Neural cell (in vitro differentiated cells): Measurements from ENCODE around the gene ELMO1. TPM values are rescaled to one million over a fixed set of nuclear protein-coding genes. Genes with fewer than 3 reads are reported as not detected.

ENCODE experiments used
- H2AFZ ChIP-seq: fragments of 200-600, 300-800 bp; sonication (generic), shearing (Covaris generic); 2 replicates; pipeline ENCODE4 v1.6.0; 2014; ENCODE audit warnings: low read depth, mild to moderate bottlenecking, antibody characterized with exemption, low read length, moderate library complexity
- H3F3A ChIP-seq: fragments of 200-600 bp; shearing (Covaris generic); 2 replicates; pipeline ENCODE4 v1.6.1; 2016; ENCODE audit warnings: mild to moderate bottlenecking, moderate library complexity, mixed read lengths, antibody characterized with exemption, low read length; ENCODE audit not compliant: insufficient read depth, poor library complexity, severe bottlenecking
- H3K27ac ChIP-seq: fragments of 200-600, 300-800 bp; sonication (generic), shearing (Covaris generic); 2 replicates; pipeline ENCODE4 v1.5.1; 2014; ENCODE audit warnings: mild to moderate bottlenecking, low read length, moderate library complexity
- H3K27me3 ChIP-seq: fragments of 300-800, 200-600 bp; sonication (generic), shearing (Covaris generic); 2 replicates; pipeline ENCODE4 v1.6.0; 2014; ENCODE audit warnings: mild to moderate bottlenecking, low read depth, low read length, moderate library complexity; ENCODE audit not compliant: insufficient read depth
- H3K36me3 ChIP-seq: fragments of 300-800, 200-600 bp; sonication (generic), shearing (Covaris generic); 2 replicates; pipeline ENCODE4 v1.5.1; 2014; ENCODE audit warnings: mild to moderate bottlenecking, antibody characterized with exemption, low read length, moderate library complexity; ENCODE audit not compliant: insufficient read depth
- H3K4me2 ChIP-seq: fragments of 300-800, 200-600 bp; sonication (generic), shearing (Covaris generic); 2 replicates; pipeline ENCODE4 v1.6.0; 2014; ENCODE audit warnings: mild to moderate bottlenecking, low read length
- H3K4me3 ChIP-seq: fragments of 300-800, 200-600 bp; sonication (generic), shearing (Covaris generic); 2 replicates; pipeline ENCODE4 v1.5.1; 2014; ENCODE audit warnings: mild to moderate bottlenecking, low read length, moderate library complexity
- H3K79me2 ChIP-seq: fragments of 200-600 bp; shearing (Covaris generic); replicated peaks from 2 replicates; pipeline ENCODE4 v1.6.0; 2014; ENCODE audit warnings: mild to moderate bottlenecking, low read length, moderate library complexity; ENCODE audit not compliant: insufficient read depth
- H3K9ac ChIP-seq: fragments of 300-800, 200-600 bp; sonication (generic), shearing (Covaris generic); 2 replicates; pipeline ENCODE4 v1.6.1; 2016; ENCODE audit warnings: mild to moderate bottlenecking, low read length, mixed read lengths
- H3K9me2 ChIP-seq: fragments of 200-600 bp; shearing (Covaris generic); 2 replicates; pipeline ENCODE4 v1.6.1; 2016; ENCODE audit warnings: mild to moderate bottlenecking, low read length, mixed read lengths; ENCODE audit not compliant: insufficient read depth
- H3K9me3 ChIP-seq: fragments of 200-600, 300-800 bp; sonication (generic), shearing (Covaris generic); 2 replicates; pipeline ENCODE4 v1.6.1; 2016; ENCODE audit warnings: mild to moderate bottlenecking, mixed run types, low read length, moderate library complexity, mixed read lengths
- H4K20me1 ChIP-seq: fragments of 200-600 bp; shearing (Covaris generic); 2 replicates; pipeline ENCODE4 v1.6.1; 2016; ENCODE audit warnings: mild to moderate bottlenecking, mixed run types; ENCODE audit not compliant: insufficient read depth
- EP300 ChIP-seq: fragments of 450-650 bp; conservative IDR thresholded peaks from 2 replicates; pipeline ENCODE4 v1.6.1; 2014; ENCODE audit warnings: antibody characterized with exemption, mild to moderate bottlenecking, moderate library complexity; ENCODE audit not compliant: poor library complexity, severe bottlenecking
- EZH2 ChIP-seq: fragments of 200-600, 300-800 bp; shearing (Covaris generic), sonication (generic); IDR thresholded peaks from 2 replicates; pipeline ENCODE4 v1.6.1; 2014; ENCODE audit warnings: antibody characterized with exemption, low read length, borderline replicate concordance, mild to moderate bottlenecking; ENCODE audit not compliant: insufficient read depth, poor library complexity, severe bottlenecking
- MXI1 ChIP-seq: fragments of 450-650 bp; conservative IDR thresholded peaks from 2 replicates; pipeline ENCODE4 v1.6.1; 2014; ENCODE audit warnings: antibody characterized with exemption, mild to moderate bottlenecking; ENCODE audit not compliant: poor library complexity, severe bottlenecking
- POLR2AphosphoS5 ChIP-seq: IDR thresholded peaks from 2 replicates; pipeline ENCODE4 v1.6.1; 2012
- RAD21 ChIP-seq: fragments of 450-650 bp; conservative IDR thresholded peaks from 2 replicates; pipeline ENCODE4 v1.6.1; 2014; ENCODE audit warnings: antibody characterized with exemption, mild to moderate bottlenecking, moderate library complexity
- SMC3 ChIP-seq: fragments of 450-650 bp; conservative IDR thresholded peaks from 2 replicates; pipeline ENCODE4 v1.6.1; 2014; ENCODE audit warnings: antibody characterized with exemption, mild to moderate bottlenecking, moderate library complexity; ENCODE audit not compliant: poor library complexity
- TAF1 ChIP-seq: IDR thresholded peaks from 2 replicates; pipeline ENCODE4 v1.6.1; 2012; ENCODE audit warnings: low read depth
- polyA plus RNA-seq: library from polyadenylated mRNA; depleted of rRNA; stranded (reverse); fragments of >200 nt; gene quantifications from 2 replicates; pipeline ENCODE4 v1.2.3, GENCODE V29; 2014
- TF ChIP-seq, protein P1 (sequence below): IDR thresholded peaks from 2 replicates; pipeline ENCODE4 v1.6.1; 2012; ENCODE audit warnings: borderline replicate concordance
- TF ChIP-seq, protein P2 (sequence below): fragments of 450-650 bp; IDR thresholded peaks from 2 replicates; pipeline ENCODE4 v1.5.1; 2014; ENCODE audit warnings: antibody characterized with exemption, mild to moderate bottlenecking, moderate library complexity; ENCODE audit not compliant: poor library complexity, severe bottlenecking

Gene ELMO1
- polyA plus RNA-seq, 1 donor from 2014 or later = 12.2 TPM

DNA sequence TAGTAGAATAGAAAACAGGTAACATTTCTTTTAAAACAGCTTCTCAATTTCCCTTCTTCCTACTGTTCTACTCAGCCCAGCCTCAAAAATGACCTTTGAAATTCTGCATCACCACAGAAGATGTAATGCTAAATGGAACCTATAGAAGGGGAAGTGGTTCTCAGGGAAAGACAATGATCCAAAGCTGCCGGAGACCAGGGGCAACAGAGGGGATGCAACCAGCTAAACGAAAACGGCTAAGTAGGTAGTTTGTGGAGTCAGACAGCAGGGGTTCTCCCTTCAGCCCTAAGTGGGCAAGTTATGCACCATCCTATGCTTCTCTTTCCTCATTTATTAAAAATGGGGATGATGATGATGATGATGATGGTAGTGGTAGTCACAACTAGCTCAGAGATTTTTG lies 214.3 kb downstream of the ELMO1 start:
- Histone ChIP-seq H3K27ac (no peak overlapping the region), H3K4me3 (no peak overlapping the region), H3K79me2 (no peaks in the 10 kb centered on the region), H3K9ac (no peak overlapping the region), H3K36me3 (no peaks in the 10 kb centered on the region), H2AFZ (no peak overlapping the region), H3K4me2 (no peak overlapping the region), H3K9me3 (no peaks in the 10 kb centered on the region), H4K20me1 (no peaks in the 10 kb centered on the region), H3K9me2 (no peaks in the 10 kb centered on the region), H3K27me3 (no peaks in the 10 kb centered on the region), H3F3A (no peaks in the 10 kb centered on the region)
- no peak for TF ChIP-seq TAF1
- TF ChIP-seq, protein P1, sequence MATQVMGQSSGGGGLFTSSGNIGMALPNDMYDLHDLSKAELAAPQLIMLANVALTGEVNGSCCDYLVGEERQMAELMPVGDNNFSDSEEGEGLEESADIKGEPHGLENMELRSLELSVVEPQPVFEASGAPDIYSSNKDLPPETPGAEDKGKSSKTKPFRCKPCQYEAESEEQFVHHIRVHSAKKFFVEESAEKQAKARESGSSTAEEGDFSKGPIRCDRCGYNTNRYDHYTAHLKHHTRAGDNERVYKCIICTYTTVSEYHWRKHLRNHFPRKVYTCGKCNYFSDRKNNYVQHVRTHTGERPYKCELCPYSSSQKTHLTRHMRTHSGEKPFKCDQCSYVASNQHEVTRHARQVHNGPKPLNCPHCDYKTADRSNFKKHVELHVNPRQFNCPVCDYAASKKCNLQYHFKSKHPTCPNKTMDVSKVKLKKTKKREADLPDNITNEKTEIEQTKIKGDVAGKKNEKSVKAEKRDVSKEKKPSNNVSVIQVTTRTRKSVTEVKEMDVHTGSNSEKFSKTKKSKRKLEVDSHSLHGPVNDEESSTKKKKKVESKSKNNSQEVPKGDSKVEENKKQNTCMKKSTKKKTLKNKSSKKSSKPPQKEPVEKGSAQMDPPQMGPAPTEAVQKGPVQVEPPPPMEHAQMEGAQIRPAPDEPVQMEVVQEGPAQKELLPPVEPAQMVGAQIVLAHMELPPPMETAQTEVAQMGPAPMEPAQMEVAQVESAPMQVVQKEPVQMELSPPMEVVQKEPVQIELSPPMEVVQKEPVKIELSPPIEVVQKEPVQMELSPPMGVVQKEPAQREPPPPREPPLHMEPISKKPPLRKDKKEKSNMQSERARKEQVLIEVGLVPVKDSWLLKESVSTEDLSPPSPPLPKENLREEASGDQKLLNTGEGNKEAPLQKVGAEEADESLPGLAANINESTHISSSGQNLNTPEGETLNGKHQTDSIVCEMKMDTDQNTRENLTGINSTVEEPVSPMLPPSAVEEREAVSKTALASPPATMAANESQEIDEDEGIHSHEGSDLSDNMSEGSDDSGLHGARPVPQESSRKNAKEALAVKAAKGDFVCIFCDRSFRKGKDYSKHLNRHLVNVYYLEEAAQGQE = no peak
- TF ChIP-seq EP300 = no peak
- TF ChIP-seq POLR2AphosphoS5 = no peak
- TF ChIP-seq EZH2 = no peak
- no peak for TF ChIP-seq RAD21
- TF ChIP-seq, protein P2, sequence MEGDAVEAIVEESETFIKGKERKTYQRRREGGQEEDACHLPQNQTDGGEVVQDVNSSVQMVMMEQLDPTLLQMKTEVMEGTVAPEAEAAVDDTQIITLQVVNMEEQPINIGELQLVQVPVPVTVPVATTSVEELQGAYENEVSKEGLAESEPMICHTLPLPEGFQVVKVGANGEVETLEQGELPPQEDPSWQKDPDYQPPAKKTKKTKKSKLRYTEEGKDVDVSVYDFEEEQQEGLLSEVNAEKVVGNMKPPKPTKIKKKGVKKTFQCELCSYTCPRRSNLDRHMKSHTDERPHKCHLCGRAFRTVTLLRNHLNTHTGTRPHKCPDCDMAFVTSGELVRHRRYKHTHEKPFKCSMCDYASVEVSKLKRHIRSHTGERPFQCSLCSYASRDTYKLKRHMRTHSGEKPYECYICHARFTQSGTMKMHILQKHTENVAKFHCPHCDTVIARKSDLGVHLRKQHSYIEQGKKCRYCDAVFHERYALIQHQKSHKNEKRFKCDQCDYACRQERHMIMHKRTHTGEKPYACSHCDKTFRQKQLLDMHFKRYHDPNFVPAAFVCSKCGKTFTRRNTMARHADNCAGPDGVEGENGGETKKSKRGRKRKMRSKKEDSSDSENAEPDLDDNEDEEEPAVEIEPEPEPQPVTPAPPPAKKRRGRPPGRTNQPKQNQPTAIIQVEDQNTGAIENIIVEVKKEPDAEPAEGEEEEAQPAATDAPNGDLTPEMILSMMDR = no peak
- TF ChIP-seq MXI1 = no peak
- no peak for TF ChIP-seq SMC3

DNA sequence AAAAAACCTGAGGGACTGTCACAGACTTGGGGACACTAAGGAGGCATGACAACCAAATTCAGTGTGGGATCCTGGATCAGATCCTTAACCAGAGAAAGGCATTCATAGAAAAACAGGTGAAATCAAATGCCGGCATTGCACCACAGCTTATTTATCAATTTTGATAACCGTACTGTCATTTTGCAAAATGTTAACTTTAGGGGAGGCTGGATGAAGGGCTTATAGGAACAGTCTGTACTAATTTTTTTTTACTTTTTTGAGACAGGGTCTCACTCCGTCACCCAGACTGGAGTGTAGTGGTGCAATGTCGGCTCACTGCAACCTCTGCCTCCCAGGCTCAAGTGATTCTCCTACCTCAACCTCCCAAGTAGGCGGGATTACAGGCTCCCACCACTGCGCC lies 217.1 kb downstream of the ELMO1 start:
- H4K20me1 ChIP-seq = no peaks in the 10 kb centered on the region
- H3K9me3 ChIP-seq = no peaks in the 10 kb centered on the region
- H3F3A ChIP-seq = no peaks in the 10 kb centered on the region
- no peak overlapping the region for H2AFZ ChIP-seq
- H3K27me3 ChIP-seq = no peaks in the 10 kb centered on the region
- H3K79me2 ChIP-seq = no peaks in the 10 kb centered on the region
- no peak overlapping the region for H3K27ac ChIP-seq
- no peaks in the 10 kb centered on the region for H3K9me2 ChIP-seq
- no peak overlapping the region for H3K9ac ChIP-seq
- TF ChIP-seq EP300 = no peak
- no peak for TF ChIP-seq TAF1
- no peak for TF ChIP-seq POLR2AphosphoS5
- TF ChIP-seq, protein P2 = no peak
- TF ChIP-seq, protein P1 = no peak
- no peak for TF ChIP-seq RAD21
- TF ChIP-seq SMC3 = no peak
- TF ChIP-seq MXI1 = no peak
- no peak for TF ChIP-seq EZH2
- H3K4me2 ChIP-seq = no peak overlapping the region
- no peak overlapping the region for H3K4me3 ChIP-seq
- H3K36me3 ChIP-seq = no peaks in the 10 kb centered on the region
